Forelimb muscle (tissue), 1 donor: ENCODE measurements around the gene PAWR. TPM values are rescaled to one million over a fixed set of nuclear protein-coding genes. Genes with fewer than 3 reads are reported as not detected.

ENCODE experiments used
- DNase-seq: peaks from one replicate; pipeline ENCODE4 v3.0.0-alpha.2; 2013; ENCODE audit warnings: low read depth
- polyA plus RNA-seq: library from polyadenylated mRNA; unstranded; fragments of 120-200 nt; gene quantifications from one replicate; pipeline ENCODE4 v1.2.1, GENCODE V29; 2013; ENCODE audit not compliant: insufficient read length

The PAWR gene
- polyA plus RNA-seq, result 6.4 TPM

GRCh38 chr12:79690638-79691510 is at the start of gene PAWR:
Gene PAWR (minus strand): TSS chr12:79690964. CDS start chr12:79690244, 720 bp downstream.
- no peak for DNase-seq

- DNase-seq, result peak; percentile 11
Observed at GRCh38 chr12:79737875-79738718, 47.3 kb upstream of the PAWR start.

- no peak for DNase-seq
Observed at GRCh38 chr12:79732638-79733037, 41.9 kb upstream of the PAWR start.

GRCh38 chr12:79725987-79726386 is 35.2 kb upstream of the PAWR start:
- DNase-seq, result no peak

- DNase-seq, result no peak
Observed at GRCh38 chr12:79717006-79717405, 26.2 kb upstream of the PAWR start.

GRCh38 chr12:79715308-79715707 is 24.5 kb upstream of the PAWR start:
- DNase-seq, result no peak

- no peak for DNase-seq
Observed at GRCh38 chr12:79710707-79711483, 20.1 kb upstream of the PAWR start.

- no peak for DNase-seq
Observed at GRCh38 chr12:79707830-79708229, 17.1 kb upstream of the PAWR start.

- DNase-seq, result no peak
Observed at GRCh38 chr12:79706676-79707075, 15.9 kb upstream of the PAWR start.

GRCh38 chr12:79706156-79706555 is 15.4 kb upstream of the PAWR start:
- DNase-seq, result no peak

GRCh38 chr12:79698966-79699365 is 8.2 kb upstream of the PAWR start:
- no peak for DNase-seq

GRCh38 chr12:79696416-79696815 is 5.7 kb upstream of the PAWR start:
- no peak for DNase-seq

GRCh38 chr12:79692860-79693577 is 2.3 kb upstream of the PAWR start:
- no peak for DNase-seq

GRCh38 chr12:79691511-79692248 is 916 bp upstream of the PAWR start:
- no peak for DNase-seq

GRCh38 chr12:79690142-79690637 is 574 bp downstream of the PAWR start:
- no peak for DNase-seq

GRCh38 chr12:79689477-79690141 is 1.2 kb downstream of the PAWR start:
- DNase-seq, result no peak

GRCh38 chr12:79689061-79689476 is 1.7 kb downstream of the PAWR start:
- DNase-seq, result no peak

GRCh38 chr12:79688376-79689060 is 2.2 kb downstream of the PAWR start:
- no peak for DNase-seq

GRCh38 chr12:79687711-79688260 is 3.0 kb downstream of the PAWR start:
- no peak for DNase-seq
